ENCODE measurements around the gene MYD88.

DNA sequence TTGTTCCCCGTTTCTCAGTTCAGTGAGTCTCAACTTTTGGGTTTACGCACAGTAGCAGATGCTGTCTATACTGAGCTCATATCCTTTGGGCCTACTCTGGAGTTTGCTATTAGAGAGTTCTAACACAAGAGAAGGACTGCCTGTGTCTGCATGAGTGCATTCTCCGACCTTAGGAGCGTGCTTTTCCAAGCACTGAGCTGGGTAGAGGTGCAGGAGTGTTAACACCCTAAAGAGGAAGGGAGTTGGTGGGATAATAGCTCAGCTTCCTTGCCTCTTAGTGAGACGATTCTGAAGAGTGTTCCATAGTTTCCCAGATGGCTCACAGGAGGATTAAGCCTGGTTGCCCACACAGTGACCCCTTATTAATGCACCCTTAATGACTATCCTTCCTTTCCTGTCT, 20.0 kb downstream of the MYD88 start:
- TF ChIP-seq POLR2A (IDR thresholded peaks at IDR 0.05; ENCODE audit: low read length) (no peak), GATA1 (IDR thresholded peaks at IDR 0.05; ENCODE audit: low read depth, low read length) (no peak)

All from erythroblast (primary cell).